B cell (primary cell): ENCODE results near the gene KLHL35. TPM values are rescaled to one million over a fixed set of nuclear protein-coding genes. Genes with fewer than 3 reads are reported as not detected.

Experiments used
- ATAC-seq: fragments of 200-7000 bp; cut with Tn5 transposase; one replicate; pipeline ENCODE4 v1.10.0; 2021; ENCODE audit warnings: low read depth, mild to moderate bottlenecking, moderate number of reproducible peaks, moderate library complexity
- CTCF ChIA-PET: fragments of 350-600 bp; sonication (Branson Sonifier 250); formaldehyde crosslinking; loops from one replicate; lab custom pipeline; 2021; ENCODE audit warnings: antibody characterized with exemption, inconsistent platforms; lab: Charles Lee
- POLR2A ChIA-PET: fragments of 350-600 bp; sonication (Branson Sonifier 250); formaldehyde crosslinking; loops from one replicate; lab custom pipeline; 2021; ENCODE audit warnings: antibody characterized with exemption; lab: Charles Lee
- DNase-seq: peaks from one replicate; pipeline ENCODE4 v3.0.0; 2013
- H2AFZ ChIP-seq: 2 replicates; pipeline ENCODE4 v1.6.1; 2012; ENCODE audit warnings: mild to moderate bottlenecking, low read depth, low read length; ENCODE audit not compliant: insufficient read depth, poor library complexity, severe bottlenecking
- H3K27ac ChIP-seq, 2 donors: 1 replicate in 1 of 2; 2 replicates in 1 of 2; pipeline ENCODE4 v1.5.1; 2012 to 2013; ENCODE audit warnings: low read length in 2 of 2, mild to moderate bottlenecking in 2 of 2, moderate library complexity in 1 of 2
- H3K27me3 ChIP-seq, 4 experiments: fragments of 200-600 bp in 1 of 4; sonication (generic) in 1 of 4; replicated peaks in 1 of 4; 1 replicate in 2 of 4; 2 replicates in 2 of 4; pipeline versions ENCODE4 v1.6.1 to v1.7.0; 2013 to 2016; ENCODE audit warnings: low read length in 3 of 4, mild to moderate bottlenecking in 2 of 4, mixed read lengths in 1 of 4, moderate library complexity in 1 of 4; ENCODE audit not compliant: insufficient read depth in 4 of 4, control insufficient read depth in 3 of 4; ENCODE audit errors: control extremely low read depth in 1 of 4
- H3K36me3 ChIP-seq, 2 experiments: replicated peaks in 1 of 2; 1 replicate in 1 of 2; 2 replicates in 1 of 2; pipeline versions ENCODE4 v1.6.1 to v1.7.1; 2013; ENCODE audit warnings: low read length in 1 of 2; ENCODE audit not compliant: insufficient read depth in 2 of 2, control insufficient read depth in 1 of 2; ENCODE audit errors: control extremely low read depth in 1 of 2, extremely low read depth in 1 of 2
- H3K4me1 ChIP-seq, 2 donors: fragments of 200-600 bp in 1 of 2; sonication (generic) in 1 of 2; 1 replicate in 1 of 2; 2 replicates in 1 of 2; pipeline versions ENCODE4 v1.5.1 to v1.6.1; 2013 to 2017; ENCODE audit warnings: low read length in 2 of 2; ENCODE audit not compliant: control insufficient read depth in 2 of 2, insufficient read depth in 2 of 2
- H3K4me2 ChIP-seq: replicated peaks from 2 replicates; pipeline ENCODE3; 2012; ENCODE audit warnings: mild to moderate bottlenecking, low read depth, low read length; ENCODE audit not compliant: poor library complexity, severe bottlenecking
- H3K4me3 ChIP-seq, 5 experiments: fragments of 200-600 bp in 1 of 5; sonication (generic) in 1 of 5; 1 replicate in 3 of 5; 2 replicates in 2 of 5; pipeline versions ENCODE4 v1.5.1 to v1.7.0; 2011 to 2016; ENCODE audit warnings: low read length in 4 of 5, mild to moderate bottlenecking in 4 of 5, low read depth in 2 of 5, control low read depth in 1 of 5, moderate library complexity in 1 of 5; ENCODE audit not compliant: insufficient read depth in 1 of 5; ENCODE audit errors: control extremely low read depth in 1 of 5, extremely low read depth in 1 of 5
- H3K79me2 ChIP-seq: fragments of 200-600 bp; sonication (generic); one replicate; pipeline ENCODE4 v1.6.0; 2016; ENCODE audit warnings: low read length; ENCODE audit not compliant: control insufficient read depth, insufficient read depth
- H3K9ac ChIP-seq: fragments of 200-600 bp; sonication (generic); 2 replicates; pipeline ENCODE4 v1.6.1; 2017; ENCODE audit warnings: mild to moderate bottlenecking, low read length, moderate library complexity
- H3K9me3 ChIP-seq, 3 donors: one replicate each; pipeline versions ENCODE4 v1.6.1 to v1.7.1; 2013; ENCODE audit warnings: low read length in 2 of 3; ENCODE audit not compliant: control insufficient read depth in 2 of 3, insufficient read depth in 1 of 3; ENCODE audit errors: control extremely low read depth in 1 of 3
- H4K20me1 ChIP-seq: 2 replicates; pipeline ENCODE4 v1.6.0; 2012; ENCODE audit warnings: mild to moderate bottlenecking, low read length; ENCODE audit not compliant: insufficient read depth, control insufficient read depth, poor library complexity, severe bottlenecking
- H3K27ac Mint-ChIP-seq: one replicate; pipeline ENCODE4 v1.8.0; 2021; ENCODE audit warnings: mixed read lengths
- H3K27me3 Mint-ChIP-seq: one replicate; pipeline ENCODE4 v1.8.0; 2021; ENCODE audit warnings: mixed read lengths
- H3K4me1 Mint-ChIP-seq: one replicate; pipeline ENCODE4 v1.8.0; 2021; ENCODE audit warnings: mixed read lengths
- H3K4me3 Mint-ChIP-seq: one replicate; pipeline ENCODE4 v1.8.0; 2021; ENCODE audit warnings: mixed read lengths
- H3K9me3 Mint-ChIP-seq: one replicate; pipeline ENCODE4 v1.8.0; 2022; ENCODE audit warnings: mixed read lengths; ENCODE audit not compliant: insufficient read depth
- CTCF ChIP-seq: fragments of 200-600 bp; IDR thresholded peaks from one replicate; pipeline ENCODE4 v1.8.0; 2022; ENCODE audit warnings: antibody characterized with exemption, mild to moderate bottlenecking
- EZH2 ChIP-seq: IDR thresholded peaks from 2 replicates; pipeline ENCODE4 v1.6.1; 2012; ENCODE audit warnings: borderline replicate concordance, low read depth, mild to moderate bottlenecking, moderate library complexity, low read length; ENCODE audit not compliant: insufficient read depth, poor library complexity, severe bottlenecking
- WGBS: methylation state at CpG from one replicate; pipeline ENCODE4 v1.1.5; 2013; ENCODE audit warnings: missing lambda C conversion rate; ENCODE audit not compliant: insufficient coverage; 5-methylcytosine and 5-hydroxymethylcytosine counted together
- intact Hi-C: fragments of 100-400 bp; cut with micrococcal nuclease; formaldehyde crosslinking; loops from one replicate; pipeline ENCODE4 v1.10.0; 2022
- polyA plus RNA-seq: library from polyadenylated mRNA; depleted of rRNA; stranded (reverse); fragments of >200 nt; gene quantifications from 2 replicates; pipeline ENCODE4 v1.2.3, GENCODE V29; 2012
- total RNA-seq, 2 donors: library from RNA; stranded (reverse); fragments of 120-200 nt in 1 of 2; gene quantifications; 1 replicate in 1 of 2; 2 replicates in 1 of 2; pipeline versions ENCODE4 v1.2.3 to v1.2.4, GENCODE V29; 2013 to 2022

Gene KLHL35
- total and polyA plus RNA-seq, 2 donors (not counting 1 experiment from before 2014, with no cell fraction given), result 0.55 to 0.59 TPM

- H3K9me3 Mint-ChIP-seq, result no peaks in the 10 kb centered on the region
- H3K27me3 Mint-ChIP-seq, result peaks cover 48% of the 10 kb centered on the region
- H2AFZ ChIP-seq, result no peak overlapping the region
- H3K27ac Mint-ChIP-seq, result peak overlapping the region; percentile 51
- ChIA-PET POLR2A (interaction anchor here (1.0 kb wide), 1 partner anchor 340 kb away, joined by 8 read pairs; no protein-coding TSS in a partner anchor), CTCF (interaction anchor here (1.1 to 1.6 kb wide), 2 partner anchors 16 to 29 kb away, joined by 4 to 5 read pairs; no protein-coding TSS in a partner anchor)
- H3K36me3 ChIP-seq, result no peaks in the 10 kb centered on the region
- no peak overlapping the region for H3K4me3 ChIP-seq
- no peak for ATAC-seq
- DNase-seq, result no peak
- intact Hi-C loops, result no loop called here
- H3K27me3 ChIP-seq, result peaks cover 0 to 59% (median 28%) of the 10 kb centered on the region in 4 experiments
- H3K79me2 ChIP-seq, result no peaks in the 10 kb centered on the region
- H4K20me1 ChIP-seq, result no peaks in the 10 kb centered on the region
- WGBS, result 61% methylated on average over 13 of the region's 16 CpGs
- no peak overlapping the region for H3K27ac ChIP-seq
- H3K4me2 ChIP-seq, result peak overlapping the region; percentile 80
- H3K4me3 Mint-ChIP-seq, result peak overlapping the region; percentile 83
- no peak for TF ChIP-seq CTCF
- TF ChIP-seq EZH2, result no peak
- peaks cover 26% of the 10 kb centered on the region for H3K4me1 Mint-ChIP-seq
- H3K9ac ChIP-seq, result no peak overlapping the region
- peaks cover 0 to 11% (median 0%) of the 10 kb centered on the region in 3 donors for H3K9me3 ChIP-seq
- H3K4me1 ChIP-seq, result peaks cover 22 to 28% of the 10 kb centered on the region in 2 donors
Measured at GRCh38 chr11:75428989-75429640, 3.9 kb downstream of the KLHL35 start.

- ChIA-PET CTCF (interaction anchor here (1.0 kb wide), 1 partner anchor 17 kb away, joined by 4 read pairs; no protein-coding TSS in a partner anchor), POLR2A (no interaction called here)
- 17% methylated on average over 30 of the region's 32 CpGs for WGBS
- no peaks in the 10 kb centered on the region for H3K36me3 ChIP-seq
- no peak overlapping the region for H3K27ac ChIP-seq
- H3K4me3 ChIP-seq, result peak overlapping the region in 4 of 5 experiments; percentile 23 to 49 (median 40)
- H2AFZ ChIP-seq, result no peak overlapping the region
- H3K9me3 ChIP-seq, result peaks cover 0 to 11% (median 0%) of the 10 kb centered on the region in 3 donors
- DNase-seq (peak; percentile 78), ATAC-seq (peak; percentile 71)
- H3K27ac Mint-ChIP-seq, result no peak overlapping the region
- peak overlapping the region; percentile 83 for H3K4me3 Mint-ChIP-seq
- intact Hi-C loops, result no loop called here
- H3K4me2 ChIP-seq, result peak overlapping the region; percentile 57
- H3K27me3 ChIP-seq, result peaks cover 0 to 54% (median 27%) of the 10 kb centered on the region in 4 experiments
- no peak overlapping the region for H3K9ac ChIP-seq
- H4K20me1 ChIP-seq, result no peaks in the 10 kb centered on the region
- H3K27me3 Mint-ChIP-seq, result peaks cover 46% of the 10 kb centered on the region
- TF ChIP-seq EZH2 (no peak), CTCF (no peak)
- no peaks in the 10 kb centered on the region for H3K79me2 ChIP-seq
- H3K9me3 Mint-ChIP-seq, result no peaks in the 10 kb centered on the region
- peaks cover 26% of the 10 kb centered on the region for H3K4me1 Mint-ChIP-seq
- peaks cover 22 to 28% of the 10 kb centered on the region in 2 donors for H3K4me1 ChIP-seq
Measured at GRCh38 chr11:75428281-75428724, 4.7 kb downstream of the KLHL35 start.
